Mucosa of rectum (tissue), 2 donors: ENCODE data around the gene ZNF337.
"Not testable (repeated sequence)": the region's sequence is repeated elsewhere in the genome, so short reads cannot be mapped to it uniquely, and the experiment has no call there.

Source experiments
- H3K27ac ChIP-seq, 2 donors: one replicate each; pipeline ENCODE4 v1.7.0; 2013; ENCODE audit warnings: inconsistent platforms in 2 of 2, low read depth in 2 of 2, low read length in 2 of 2
- H3K27me3 ChIP-seq, 2 donors: one replicate each; pipeline ENCODE4 v1.7.0; 2013; ENCODE audit warnings: low read length in 2 of 2; ENCODE audit not compliant: control insufficient read depth in 2 of 2, insufficient read depth in 2 of 2
- H3K36me3 ChIP-seq, 2 donors: one replicate each; pipeline ENCODE4 v1.7.0; 2013; ENCODE audit warnings: low read length in 2 of 2; ENCODE audit not compliant: control insufficient read depth in 2 of 2, insufficient read depth in 2 of 2
- H3K4me1 ChIP-seq, 2 donors: one replicate each; pipeline ENCODE4 v1.7.0; 2013; ENCODE audit warnings: low read length in 2 of 2, mild to moderate bottlenecking in 1 of 2; ENCODE audit not compliant: control insufficient read depth in 2 of 2, insufficient read depth in 2 of 2
- H3K4me3 ChIP-seq, 2 donors: one replicate each; pipeline ENCODE4 v1.7.0; 2013; ENCODE audit warnings: low read length in 2 of 2
- H3K9ac ChIP-seq, 2 donors: one replicate each; pipeline ENCODE4 v1.7.0; 2013; ENCODE audit warnings: low read length in 2 of 2, low read depth in 1 of 2, mild to moderate bottlenecking in 1 of 2
- H3K9me3 ChIP-seq, 2 donors: one replicate each; pipeline ENCODE4 v1.7.0; 2013; ENCODE audit warnings: low read length in 2 of 2; ENCODE audit not compliant: control insufficient read depth in 2 of 2
- donor health status: healthy.
- donor health status: Normal muscosa, but diverticular disease.

ZNF337 gene

DNA sequence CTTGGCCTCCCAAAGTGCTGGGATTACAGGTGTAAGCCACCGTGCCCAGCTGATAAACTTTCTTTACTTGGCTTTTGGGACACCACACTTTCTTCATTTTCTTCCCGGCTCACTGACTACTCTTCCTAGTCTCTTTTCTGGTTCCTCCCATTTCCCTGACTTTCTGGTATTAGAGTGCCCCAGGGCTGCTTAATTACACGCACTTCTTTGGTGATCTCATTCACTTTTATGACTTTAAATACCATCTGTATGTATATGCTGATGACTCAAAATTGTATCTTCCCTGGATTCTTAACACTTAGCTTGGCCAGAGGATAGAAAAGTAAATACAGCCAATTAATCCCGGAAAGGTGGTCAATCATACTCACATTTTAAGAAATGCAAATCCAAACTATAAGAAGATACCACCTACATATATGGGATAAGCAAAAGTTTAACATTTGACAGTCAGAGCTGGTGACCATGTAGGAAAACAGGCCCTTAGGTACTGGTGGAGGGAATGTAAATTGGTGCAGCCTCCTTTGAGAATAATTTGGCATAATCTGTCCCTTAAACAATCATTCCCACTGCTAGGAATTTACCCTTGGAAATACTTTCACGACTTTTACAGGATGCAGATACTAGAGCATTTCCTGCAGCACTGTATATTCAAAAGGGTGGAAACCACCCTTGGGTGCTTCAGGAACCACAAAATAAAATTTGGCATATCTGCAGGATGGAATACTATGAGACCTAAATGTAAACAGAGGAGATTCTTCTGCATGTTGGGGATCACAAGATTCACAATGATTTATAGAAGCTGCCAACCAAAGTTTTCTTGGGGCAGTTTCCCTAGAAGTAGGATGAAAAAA, 63.5 kb downstream of the ZNF337 start:
- Histone ChIP-seq H3K4me1 (no peaks in the 10 kb centered on the region), H3K36me3 (no peaks in the 10 kb centered on the region), H3K4me3 (no peak overlapping the region), H3K9me3 (no peaks in the 10 kb centered on the region), H3K27ac (no peak overlapping the region), H3K9ac (no peak overlapping the region), H3K27me3 (no peaks in the 10 kb centered on the region)

DNA sequence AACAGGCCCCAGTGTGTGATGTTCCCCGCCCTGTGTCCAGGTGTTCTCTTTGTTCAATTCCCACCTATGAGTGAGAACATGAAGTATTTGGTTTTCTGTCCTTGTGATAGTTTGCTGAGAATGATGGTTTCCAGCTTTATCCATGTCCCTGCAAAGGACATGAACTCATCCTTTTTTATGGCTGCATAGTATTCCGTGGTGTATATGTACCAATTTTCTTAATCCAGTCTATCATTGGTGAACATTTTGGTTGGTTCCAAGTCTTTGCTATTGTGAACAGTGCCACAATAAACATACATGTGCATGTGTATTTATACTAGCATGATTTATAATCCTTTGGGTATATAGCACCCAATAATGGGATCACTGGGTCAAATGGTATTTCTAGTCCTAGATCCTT, 66.0 kb downstream of the ZNF337 start:
- not testable (repeated sequence) for H3K27ac ChIP-seq, H3K36me3 ChIP-seq, H3K4me3 ChIP-seq, H3K27me3 ChIP-seq, H3K9ac ChIP-seq, H3K4me1 ChIP-seq, H3K9me3 ChIP-seq

GRCh38 chr20:25629816-25630499, 66.7 kb downstream of the ZNF337 start:
- H3K27me3 ChIP-seq, result no peaks in the 10 kb centered on the region
- H3K9me3 ChIP-seq, result no peaks in the 10 kb centered on the region

GRCh38 chr20:25626779-25627178, 69.9 kb downstream of the ZNF337 start:
- H3K4me1 ChIP-seq, result peaks cover 14% of the 10 kb centered on the region in 2 donors
- no peak overlapping the region for H3K9ac ChIP-seq
- H3K36me3 ChIP-seq, result no peaks in the 10 kb centered on the region
- H3K27ac ChIP-seq, result no peak overlapping the region
- H3K4me3 ChIP-seq, result no peak overlapping the region
- no peaks in the 10 kb centered on the region for H3K9me3 ChIP-seq
- H3K27me3 ChIP-seq, result no peaks in the 10 kb centered on the region

More at GRCh38 chr20:25629816-25630499, 66.7 kb downstream of the ZNF337 start:
- Histone ChIP-seq H3K4me1 (no peaks in the 10 kb centered on the region), H3K36me3 (no peaks in the 10 kb centered on the region), H3K9ac (no peak overlapping the region), H3K27ac (no peak overlapping the region), H3K4me3 (no peak overlapping the region)

- H3K27ac ChIP-seq, result peak overlapping the region; percentile 91 to 95
- H3K9me3 ChIP-seq, result no peaks in the 10 kb centered on the region
- peak overlapping the region; percentile 76 to 95 for H3K4me3 ChIP-seq
- H3K36me3 ChIP-seq, result no peaks in the 10 kb centered on the region
- no peaks in the 10 kb centered on the region for H3K27me3 ChIP-seq
- H3K4me1 ChIP-seq, result peaks cover 14% of the 10 kb centered on the region in 2 donors
- peak overlapping the region; percentile 91 to 94 for H3K9ac ChIP-seq
Measured at GRCh38 chr20:25624500-25624939, 72.1 kb downstream of the ZNF337 start.
